Measurements from ENCODE around the gene STX8. TPM values are rescaled to one million over a fixed set of nuclear protein-coding genes. Genes with fewer than 3 reads are reported as not detected.

The STX8 gene
- total RNA-seq, 1 experiment from 2014 or later, result 50.3 TPM

GRCh38 chr17:9287306-9287705 is 288.3 kb downstream of the STX8 start:
- no peak for TF ChIP-seq POLR2AphosphoS5 (IDR thresholded peaks at IDR 0.05; ENCODE audit: low read depth, low read length)
- TF ChIP-seq CTCF (IDR thresholded peaks at IDR 0.05), result no peak
- no peaks in the 10 kb centered on the region for H3K4me1 ChIP-seq (ENCODE audit: control insufficient read depth, insufficient read depth, low read length)
- in situ Hi-C loops (cut with HindIII; ENCODE audit: low pct_unique_long_range_greater_than_20kb, low sequenced_read_pairs) (no loop called here), intact Hi-C loops (cut with micrococcal nuclease; ENCODE audit: unreplicated experiment) (no loop called here)
- no peak overlapping the region for H3K27ac ChIP-seq (ENCODE audit: low read length)
- BruUV-seq (replicated peaks), result no TSS peak
- no peak for ATAC-seq
- H3K36me3 ChIP-seq (ENCODE audit: control insufficient read depth, insufficient read depth, low read length), result no peaks in the 10 kb centered on the region
- H3K27me3 ChIP-seq (ENCODE audit: control insufficient read depth, insufficient read depth, low read length), result no peaks in the 10 kb centered on the region
- no peaks in the 10 kb centered on the region for H3K9me3 ChIP-seq (ENCODE audit: control insufficient read depth, insufficient read depth, low read depth, low read length)
- H3K4me3 ChIP-seq (ENCODE audit: low read depth in 2 of 2, low read length in 2 of 2), result no peak overlapping the region
- DNase-seq (ENCODE audit: low read depth, low spot score), result no peak
- ChIA-PET CTCF (no interaction called here), POLR2A (no interaction called here)

GRCh38 chr17:9286434-9286833 is 289.2 kb downstream of the STX8 start:
- Histone ChIP-seq H3K4me3 (ENCODE audit: low read depth in 2 of 2, low read length in 2 of 2) (no peak overlapping the region), H3K27ac (ENCODE audit: low read length) (no peak overlapping the region), H3K9me3 (ENCODE audit: control insufficient read depth, insufficient read depth, low read depth, low read length) (no peaks in the 10 kb centered on the region), H3K27me3 (ENCODE audit: control insufficient read depth, insufficient read depth, low read length) (no peaks in the 10 kb centered on the region), H3K36me3 (ENCODE audit: control insufficient read depth, insufficient read depth, low read length) (no peaks in the 10 kb centered on the region), H3K4me1 (ENCODE audit: control insufficient read depth, insufficient read depth, low read length) (no peaks in the 10 kb centered on the region)
- ChIA-PET CTCF (no interaction called here), POLR2A (interaction anchor here (0.6 kb wide), 1 partner anchor 72 kb away, joined by 7 read pairs; no protein-coding TSS in a partner anchor)
- no TSS peak for BruUV-seq (replicated peaks)
- intact Hi-C loops (cut with micrococcal nuclease; ENCODE audit: unreplicated experiment), result no loop called here
- no peak for TF ChIP-seq REST (IDR thresholded peaks at IDR 0.05; ENCODE audit: insufficient read depth in 1 of 2, low read depth in 2 of 2, low read length in 1 of 2)
- TF ChIP-seq TCF7L2 (IDR thresholded peaks at IDR 0.05; ENCODE audit: low read depth, low read length), result no peak
- TF ChIP-seq POLR2AphosphoS5 (IDR thresholded peaks at IDR 0.05; ENCODE audit: low read depth, low read length), result no peak
- TF ChIP-seq CTCF (IDR thresholded peaks at IDR 0.05), result no peak
- no peak for TF ChIP-seq SIN3A (IDR thresholded peaks at IDR 0.05; ENCODE audit: borderline replicate concordance, insufficient read depth, low read depth, low read length)
- ATAC-seq, result no peak
- in situ Hi-C loops (cut with HindIII; ENCODE audit: low pct_unique_long_range_greater_than_20kb, low sequenced_read_pairs), result no loop called here
- DNase-seq (ENCODE audit: low read depth, low spot score), result no peak
